C4-2B (cell line): Measurements from ENCODE around the gene C4orf50.

Experiments
- H3K27ac ChIP-seq: fragments of 450-650 bp; 2 replicates; pipeline ENCODE4 v1.5.1; 2017
- CTCF ChIP-seq: fragments of 450-650 bp; conservative IDR thresholded peaks from 2 replicates; pipeline ENCODE4 v1.5.1; 2017; ENCODE audit warnings: mild to moderate bottlenecking
- ZFX ChIP-seq: fragments of 450-650 bp; IDR thresholded peaks from 2 replicates; pipeline ENCODE4 v1.6.1; 2017

Gene C4orf50

GRCh38 chr4:5878359-5878758 is 139.9 kb downstream of the C4orf50 start:
- H3K27ac ChIP-seq: no peak overlapping the region
- no peak for TF ChIP-seq CTCF
- TF ChIP-seq ZFX: no peak

- no peak for TF ChIP-seq ZFX
- no peak for TF ChIP-seq CTCF
These were observed 140.8 kb downstream of the C4orf50 start for GRCh38 chr4:5877392-5877791.

GRCh38 chr4:5874811-5875449 is 143.3 kb downstream of the C4orf50 start:
- no peak for TF ChIP-seq CTCF
- no peak for TF ChIP-seq ZFX
- no peak overlapping the region for H3K27ac ChIP-seq

More at GRCh38 chr4:5877392-5877791, 140.8 kb downstream of the C4orf50 start:
- no peak overlapping the region for H3K27ac ChIP-seq

GRCh38 chr4:5870701-5871100 is 147.5 kb downstream of the C4orf50 start:
- no peak for TF ChIP-seq CTCF
- no peak for TF ChIP-seq ZFX
- no peak overlapping the region for H3K27ac ChIP-seq

GRCh38 chr4:5869966-5870619 is 148.1 kb downstream of the C4orf50 start:
- H3K27ac ChIP-seq: no peak overlapping the region
- no peak for TF ChIP-seq ZFX
- no peak for TF ChIP-seq CTCF

- TF ChIP-seq CTCF: no peak
- no peak for TF ChIP-seq ZFX
- no peak overlapping the region for H3K27ac ChIP-seq
These were observed 150.4 kb downstream of the C4orf50 start for GRCh38 chr4:5867866-5868265.
